Neuronal stem cell (in vitro differentiated cells): ENCODE results near the gene SKIL.

ENCODE experiments used
- DNase-seq: peaks from one replicate; pipeline ENCODE4 v3.0.0-alpha.2; 2013; ENCODE audit warnings: low spot score
- H2AFZ ChIP-seq: one replicate; pipeline ENCODE4 v1.6.1; 2013; ENCODE audit warnings: mild to moderate bottlenecking, low read length, inconsistent platforms
- H2AK5ac ChIP-seq: 2 replicates; pipeline ENCODE4 v1.6.1; 2013; ENCODE audit warnings: low read depth, mild to moderate bottlenecking, inconsistent platforms, low read length, moderate library complexity, mixed read lengths
- H2BK120ac ChIP-seq: 2 replicates; pipeline ENCODE4 v1.6.1; 2013; ENCODE audit warnings: low read depth, mild to moderate bottlenecking, inconsistent platforms, low read length, moderate library complexity, mixed read lengths
- H2BK12ac ChIP-seq: one replicate; pipeline ENCODE4 v1.6.1; 2013; ENCODE audit warnings: low read length, inconsistent platforms
- H2BK15ac ChIP-seq: 2 replicates; pipeline ENCODE4 v1.6.1; 2013; ENCODE audit warnings: mild to moderate bottlenecking, low read length, inconsistent platforms, mixed read lengths
- H2BK5ac ChIP-seq: one replicate; pipeline ENCODE4 v1.6.1; 2013; ENCODE audit warnings: inconsistent platforms, mild to moderate bottlenecking, low read length, moderate library complexity
- H3K14ac ChIP-seq: one replicate; pipeline ENCODE4 v1.6.1; 2013; ENCODE audit warnings: low read length, inconsistent platforms
- H3K18ac ChIP-seq: 2 replicates; pipeline ENCODE4 v1.6.1; 2013; ENCODE audit warnings: low read length, inconsistent platforms
- H3K23ac ChIP-seq: 2 replicates; pipeline ENCODE4 v1.6.1; 2013; ENCODE audit warnings: low read depth, mild to moderate bottlenecking, mixed read lengths, low read length, inconsistent platforms; ENCODE audit not compliant: poor library complexity
- H3K27ac ChIP-seq: replicated peaks from 3 replicates; pipeline ENCODE4 v1.5.1; 2013; ENCODE audit warnings: low read length, inconsistent platforms
- H3K27me3 ChIP-seq, 3 experiments: 2 replicates each; pipeline ENCODE4 v1.6.1; 2013; ENCODE audit warnings: low read length in 3 of 3, mild to moderate bottlenecking in 2 of 3, inconsistent platforms in 1 of 3, low read depth in 1 of 3, mixed read lengths in 1 of 3, moderate library complexity in 1 of 3; ENCODE audit not compliant: control insufficient read depth in 3 of 3, insufficient read depth in 3 of 3
- H3K36me3 ChIP-seq, 2 donors: replicated peaks in 1 of 2; 2 replicates each; pipeline ENCODE4 v1.6.1; 2013; ENCODE audit warnings: low read length in 2 of 2; ENCODE audit not compliant: control insufficient read depth in 2 of 2, insufficient read depth in 2 of 2
- H3K4ac ChIP-seq: 2 replicates; pipeline ENCODE4 v1.6.1; 2013; ENCODE audit warnings: inconsistent platforms, mild to moderate bottlenecking, low read length, moderate library complexity
- H3K4me1 ChIP-seq, 2 donors: 1 replicate in 1 of 2; 2 replicates in 1 of 2; pipeline ENCODE4 v1.6.1; 2013; ENCODE audit warnings: low read length in 2 of 2, low read depth in 1 of 2; ENCODE audit not compliant: control insufficient read depth in 2 of 2, insufficient read depth in 1 of 2
- H3K4me2 ChIP-seq: one replicate; pipeline ENCODE4 v1.6.1; 2013; ENCODE audit warnings: mild to moderate bottlenecking, low read length, inconsistent platforms; ENCODE audit not compliant: insufficient read depth, poor library complexity, severe bottlenecking
- H3K4me3 ChIP-seq, 2 donors: 2 replicates each; pipeline ENCODE4 v1.5.1; 2013; ENCODE audit warnings: low read length in 2 of 2, mild to moderate bottlenecking in 2 of 2, inconsistent platforms in 1 of 2, moderate library complexity in 1 of 2
- H3K79me1 ChIP-seq: one replicate; pipeline ENCODE4 v1.6.1; 2013; ENCODE audit warnings: low read depth, mild to moderate bottlenecking, inconsistent platforms, low read length, moderate library complexity
- H3K9ac ChIP-seq: one replicate; pipeline ENCODE4 v1.6.1; 2013; ENCODE audit warnings: mild to moderate bottlenecking, low read depth, low read length, inconsistent platforms; ENCODE audit not compliant: poor library complexity
- H3K9me3 ChIP-seq, 2 donors: replicated peaks in 1 of 2; 2 replicates each; pipeline versions ENCODE3 to v1.6.1; 2013; ENCODE audit warnings: low read length in 2 of 2, mild to moderate bottlenecking in 2 of 2, inconsistent platforms in 1 of 2, low read depth in 1 of 2, mixed read lengths in 1 of 2, moderate library complexity in 1 of 2; ENCODE audit not compliant: control insufficient read depth in 2 of 2, insufficient read depth in 1 of 2
- H4K8ac ChIP-seq: one replicate; pipeline ENCODE4 v1.6.1; 2013; ENCODE audit warnings: low read depth, mild to moderate bottlenecking, inconsistent platforms, low read length, moderate library complexity
- H4K91ac ChIP-seq: one replicate; pipeline ENCODE4 v1.6.1; 2013; ENCODE audit warnings: low read length, low read depth, mild to moderate bottlenecking, inconsistent platforms; ENCODE audit not compliant: poor library complexity
- WGBS, 2 donors: extraction: QIAGEN DNeasy Blood & Tissue Kit; methylation state at CpG; one replicate each; pipeline ENCODE4 v1.1.7; 2013; ENCODE audit warnings: missing lambda C conversion rate in 2 of 2, mixed read lengths in 1 of 2; ENCODE audit not compliant: insufficient read length in 2 of 2, insufficient replicate concordance in 1 of 2; ENCODE audit errors: extremely low coverage in 2 of 2; 5-methylcytosine and 5-hydroxymethylcytosine counted together

The SKIL gene

GRCh38 chr3:170418422-170419398 is 61.2 kb downstream of the SKIL start, which contains the start of gene CLDN11:
TSS of gene CLDN11 (plus strand) at chr3:170418868. CDS start at chr3:170419067, 199 bp downstream.
- peak within 1 kb of the TSS; percentile 67 for H3K23ac ChIP-seq
- peaks cover 0 to 4% of the 10 kb centered on the region in 2 donors for H3K9me3 ChIP-seq
- no peak within 1 kb of the TSS for H2BK120ac ChIP-seq
- H2BK15ac ChIP-seq = peak within 1 kb of the TSS; percentile 53
- no CpG with 5 or more reads among the region's 79 CpGs for WGBS, 2 donors
- no peak within 1 kb of the TSS for H3K14ac ChIP-seq
- no peaks in the 10 kb centered on the region for H3K79me1 ChIP-seq
- H3K4me1 ChIP-seq = peaks cover 3 to 8% of the 10 kb centered on the region in 2 donors
- no peak within 1 kb of the TSS for H2BK5ac ChIP-seq
- peak within 1 kb of the TSS in 1 of 2 donors; percentile 77 for H3K4me3 ChIP-seq
- peak within 1 kb of the TSS; percentile 72 for H2AK5ac ChIP-seq
- peak within 1 kb of the TSS; percentile 70 for H3K4me2 ChIP-seq
- peak within 1 kb of the TSS; percentile 97 for H4K8ac ChIP-seq
- H2AFZ ChIP-seq = no peak within 1 kb of the TSS
- H3K27me3 ChIP-seq = peaks cover 0 to 27% (median 0%) of the 10 kb centered on the region in 3 experiments
- H2BK12ac ChIP-seq = no peak within 1 kb of the TSS
- H3K9ac ChIP-seq = no peak within 1 kb of the TSS
- H4K91ac ChIP-seq = no peak within 1 kb of the TSS
- no peak within 1 kb of the TSS for H3K4ac ChIP-seq
- no peak for DNase-seq
- no peak within 1 kb of the TSS for H3K27ac ChIP-seq
- H3K36me3 ChIP-seq = no peaks in the 10 kb centered on the region
- H3K18ac ChIP-seq = peak within 1 kb of the TSS; percentile 93

GRCh38 chr3:170419557-170420087 is 62.1 kb downstream of the SKIL start:
- Histone ChIP-seq H3K4me3 (peak overlapping the region in 1 of 2 donors; percentile 70), H3K27me3 (peaks cover 0 to 27% (median 0%) of the 10 kb centered on the region in 3 experiments), H3K4me1 (peaks cover 3 to 8% of the 10 kb centered on the region in 2 donors), H3K4ac (no peak overlapping the region), H4K8ac (no peak overlapping the region), H3K18ac (peak overlapping the region; percentile 54), H3K27ac (no peak overlapping the region), H2BK15ac (no peak overlapping the region), H3K9me3 (peaks cover 0 to 4% of the 10 kb centered on the region in 2 donors), H3K4me2 (peak overlapping the region; percentile 62), H2BK120ac (no peak overlapping the region), H3K79me1 (no peaks in the 10 kb centered on the region), H3K36me3 (no peaks in the 10 kb centered on the region), H2AK5ac (no peak overlapping the region), H2BK5ac (no peak overlapping the region), H3K9ac (no peak overlapping the region), H4K91ac (no peak overlapping the region), H3K23ac (no peak overlapping the region), H3K14ac (no peak overlapping the region), H2AFZ (no peak overlapping the region), H2BK12ac (no peak overlapping the region)
- no CpG with 5 or more reads among the region's 58 CpGs for WGBS, 2 donors
- DNase-seq = no peak

- H3K9ac ChIP-seq = no peak overlapping the region
- no peaks in the 10 kb centered on the region for H3K36me3 ChIP-seq
- peak overlapping the region; percentile 33 for H3K18ac ChIP-seq
- no peak overlapping the region for H2AK5ac ChIP-seq
- peaks cover 0 to 27% (median 0%) of the 10 kb centered on the region in 3 experiments for H3K27me3 ChIP-seq
- no peak overlapping the region for H4K91ac ChIP-seq
- peaks cover 0 to 4% of the 10 kb centered on the region in 2 donors for H3K9me3 ChIP-seq
- no CpG with 5 or more reads among the region's 17 CpGs for WGBS, 2 donors
- H3K27ac ChIP-seq = no peak overlapping the region
- no peak overlapping the region for H2BK12ac ChIP-seq
- no peak for DNase-seq
- H2BK120ac ChIP-seq = no peak overlapping the region
- peaks cover 8% of the 10 kb centered on the region in 2 donors for H3K4me1 ChIP-seq
- peak overlapping the region in 1 of 2 donors; percentile 27 for H3K4me3 ChIP-seq
- H3K23ac ChIP-seq = no peak overlapping the region
- H3K4ac ChIP-seq = no peak overlapping the region
- no peaks in the 10 kb centered on the region for H3K79me1 ChIP-seq
- H3K4me2 ChIP-seq = no peak overlapping the region
- no peak overlapping the region for H3K14ac ChIP-seq
- no peak overlapping the region for H2BK5ac ChIP-seq
- H4K8ac ChIP-seq = no peak overlapping the region
- no peak overlapping the region for H2AFZ ChIP-seq
- no peak overlapping the region for H2BK15ac ChIP-seq
These were observed 62.8 kb downstream of the SKIL start for GRCh38 chr3:170420307-170420821.
